Measurements from ENCODE around the gene CITED4. TPM values are rescaled to one million over a fixed set of nuclear protein-coding genes. Genes with fewer than 3 reads are reported as not detected.

The CITED4 gene
- total RNA-seq, 1 donor from 2014 or later = 40.6 TPM

- DNase-seq (ENCODE audit: missing footprints) (no peak), ATAC-seq (no peak)
- intact Hi-C loops (cut with DNase I) = no loop called here
Observed at GRCh38 chr1:40858856-40859416, 3.2 kb downstream of the CITED4 start.

DNA sequence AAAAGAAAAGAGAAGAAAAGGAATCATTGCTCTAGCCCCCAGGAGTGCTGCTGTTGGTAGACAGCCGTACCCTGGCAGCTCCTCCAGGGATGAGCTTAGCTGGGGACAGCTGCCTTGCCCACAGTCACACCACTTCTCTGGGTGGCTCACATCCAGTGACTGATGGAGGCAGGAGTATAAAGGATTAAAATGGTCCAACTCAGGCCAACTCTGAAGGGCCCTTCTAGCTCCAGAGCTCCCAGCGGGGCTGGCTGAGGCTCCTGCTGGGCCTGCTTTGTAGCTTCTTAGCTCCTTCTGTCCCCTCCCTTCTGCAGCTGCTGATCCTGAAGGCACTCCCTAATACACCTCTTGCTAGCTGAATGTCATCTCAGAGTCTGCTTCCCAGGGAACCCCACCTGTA lies 4.4 kb downstream of the CITED4 start:
- no peak for ATAC-seq
- intact Hi-C loops (cut with DNase I) = no loop called here

GRCh38 chr1:40856656-40857302 lies 5.4 kb downstream of the CITED4 start:
- no peak for DNase-seq (ENCODE audit: missing footprints)
- intact Hi-C loops (cut with DNase I) = no loop called here
- no peak for ATAC-seq

More for the DNA sequence above, 4.4 kb downstream of the CITED4 start:
- no peak for DNase-seq (ENCODE audit: missing footprints)

DNA sequence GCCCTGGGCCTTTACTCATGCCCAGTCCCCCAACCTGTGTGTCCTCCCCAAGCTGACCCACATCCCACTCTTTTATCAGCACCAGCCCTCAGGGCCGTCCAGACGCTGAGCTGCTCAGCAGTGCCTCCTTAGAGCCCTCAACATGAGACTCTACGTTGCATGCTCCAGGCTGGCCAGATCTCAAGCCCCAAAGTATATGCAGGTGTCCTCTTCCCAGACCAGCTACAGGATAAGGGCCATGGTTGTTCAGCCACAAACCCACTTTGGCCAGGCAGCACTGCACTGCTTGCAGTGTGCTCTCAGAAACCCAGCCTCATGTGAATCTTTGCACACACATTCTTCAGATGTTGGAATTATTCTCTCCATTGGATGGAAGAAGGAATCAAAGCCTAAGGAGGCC lies 6.0 kb downstream of the CITED4 start:
- DNase-seq (ENCODE audit: missing footprints) (no peak), ATAC-seq (no peak)
- intact Hi-C loops (cut with DNase I) = no loop called here

GRCh38 chr1:40855513-40855912 lies 6.7 kb downstream of the CITED4 start:
- intact Hi-C loops (cut with DNase I) = no loop called here

GRCh38 chr1:40853885-40854170 lies 8.3 kb downstream of the CITED4 start:
- no peak for ATAC-seq

More at GRCh38 chr1:40855513-40855912, 6.7 kb downstream of the CITED4 start:
- ATAC-seq (no peak), DNase-seq (ENCODE audit: missing footprints) (no peak)

GRCh38 chr1:40853113-40853884 lies 8.9 kb downstream of the CITED4 start:
- intact Hi-C loops (cut with DNase I) = no loop called here
- DNase-seq (ENCODE audit: missing footprints) (no peak), ATAC-seq (no peak)

More at GRCh38 chr1:40853885-40854170, 8.3 kb downstream of the CITED4 start:
- intact Hi-C loops (cut with DNase I) = no loop called here
- DNase-seq (ENCODE audit: missing footprints) = no peak

GRCh38 chr1:40851643-40852042 lies 10.5 kb downstream of the CITED4 start:
- intact Hi-C loops (cut with DNase I) = no loop called here
- no peak for ATAC-seq
- DNase-seq (ENCODE audit: missing footprints) = no peak

GRCh38 chr1:40849801-40850592 lies 12.2 kb downstream of the CITED4 start:
- intact Hi-C loops (cut with DNase I) = loop anchor here (1.0 to 2.0 kb wide), 2 partner anchors 76 to 237 kb away; no protein-coding TSS in a partner anchor

GRCh38 chr1:40848530-40849189 lies 13.5 kb downstream of the CITED4 start:
- no peak for DNase-seq (ENCODE audit: missing footprints)
- peak; percentile 87 for ATAC-seq
- intact Hi-C loops (cut with DNase I) = loop anchor here (1.0 to 2.0 kb wide), 2 partner anchors 104 to 236 kb away; no protein-coding TSS in a partner anchor

More at GRCh38 chr1:40849801-40850592, 12.2 kb downstream of the CITED4 start:
- peak; percentile 86 for DNase-seq (ENCODE audit: missing footprints)
- peak; percentile 77 for ATAC-seq

- DNase-seq (ENCODE audit: missing footprints) (no peak), ATAC-seq (no peak)
- intact Hi-C loops (cut with DNase I) = no loop called here
Observed at GRCh38 chr1:40847023-40847745, 15.0 kb downstream of the CITED4 start.

DNA sequence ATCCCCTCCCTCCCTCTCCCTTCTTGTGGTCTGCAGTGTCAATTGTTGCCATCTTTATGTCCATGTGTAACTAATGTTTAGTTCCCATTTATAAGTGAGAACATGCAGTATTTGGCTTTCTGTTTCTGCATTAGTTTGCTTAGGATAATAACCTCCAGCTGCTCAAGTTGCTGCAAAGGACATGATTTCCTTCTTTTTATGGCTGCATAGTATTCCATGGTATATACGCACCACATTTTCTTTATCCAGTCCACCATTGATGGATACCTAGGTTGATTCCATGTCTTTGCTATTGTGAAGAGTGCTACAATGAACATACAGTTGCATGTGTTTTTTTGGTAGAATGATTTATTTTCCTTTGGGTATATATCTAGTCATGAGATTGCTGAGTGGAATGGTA lies 16.3 kb downstream of the CITED4 start:
- ATAC-seq = no peak
- intact Hi-C loops (cut with DNase I) = no loop called here
- no peak for DNase-seq (ENCODE audit: missing footprints)

- ATAC-seq (no peak), DNase-seq (ENCODE audit: missing footprints) (no peak)
- intact Hi-C loops (cut with DNase I) = no loop called here
Observed at GRCh38 chr1:40844887-40845878, 17.0 kb downstream of the CITED4 start.

DNA sequence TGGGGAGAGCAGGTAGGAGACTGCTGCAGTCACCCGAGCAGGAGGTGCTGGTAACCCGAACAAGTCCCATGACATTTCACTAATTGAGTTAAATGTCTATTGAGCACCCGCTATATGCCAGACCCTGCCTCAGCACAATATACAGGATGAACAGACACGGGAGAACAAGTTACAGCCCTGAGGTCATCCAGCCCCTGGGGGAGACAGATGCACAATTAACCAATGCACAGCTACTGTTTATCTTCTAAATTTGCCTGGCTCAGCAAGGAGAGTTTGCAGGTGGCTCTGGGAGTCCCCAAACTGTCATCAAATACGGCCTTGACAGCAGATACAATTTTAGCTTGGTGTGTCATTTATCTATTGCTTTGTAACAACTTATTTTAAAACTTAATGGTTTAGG lies 18.1 kb downstream of the CITED4 start:
- intact Hi-C loops (cut with DNase I) = no loop called here
- ATAC-seq = no peak
- no peak for DNase-seq (ENCODE audit: missing footprints)

- intact Hi-C loops (cut with DNase I) = no loop called here
- no peak for ATAC-seq
- DNase-seq (ENCODE audit: missing footprints) = no peak
Observed at GRCh38 chr1:40842691-40843090, 19.5 kb downstream of the CITED4 start.

DNA sequence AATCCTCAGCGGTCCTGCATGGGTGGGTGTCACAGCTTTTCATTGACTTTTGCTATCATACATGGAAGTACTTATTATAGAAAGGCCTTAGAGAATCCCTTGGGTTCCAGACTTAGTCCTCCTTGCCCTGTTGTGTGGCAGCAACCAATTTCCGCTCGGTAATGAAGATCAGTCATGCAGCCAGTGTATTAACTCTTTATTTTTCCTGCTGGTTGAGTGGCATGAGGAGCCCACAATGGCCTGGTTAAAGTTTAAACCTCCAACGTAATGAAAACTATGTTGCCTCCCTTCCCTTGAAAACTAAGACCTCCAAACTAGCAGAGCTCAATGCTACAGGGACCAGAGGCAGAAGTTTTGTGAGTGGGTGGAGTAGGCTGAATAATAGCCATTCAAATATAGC lies 20.0 kb downstream of the CITED4 start:
- no peak for ATAC-seq
- intact Hi-C loops (cut with DNase I) = no loop called here
- DNase-seq (ENCODE audit: missing footprints) = no peak

DNA sequence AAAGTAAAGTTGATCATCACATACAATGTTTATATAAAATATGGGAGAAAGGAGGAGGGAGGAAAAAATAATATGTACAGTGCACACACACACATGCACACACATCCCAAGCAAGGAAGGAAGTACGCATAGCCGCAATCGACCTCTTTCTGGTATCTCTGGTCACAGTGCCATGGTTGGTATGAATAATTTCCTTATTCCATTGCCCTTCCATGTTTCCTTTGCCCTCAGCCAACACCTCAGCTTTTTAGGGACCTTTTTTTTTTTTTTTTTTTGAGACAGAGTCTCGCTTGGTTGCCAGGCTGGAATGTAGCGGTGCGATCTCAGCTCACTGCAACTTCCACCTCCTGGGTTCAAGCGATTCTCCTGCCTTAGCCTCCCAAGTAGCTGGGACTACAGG lies 20.6 kb downstream of the CITED4 start:
- intact Hi-C loops (cut with DNase I) = no loop called here
- no peak for ATAC-seq
- no peak for DNase-seq (ENCODE audit: missing footprints)

All from Right ventricle myocardium inferior (tissue), 1 donor.